HCT116 (cell line): Measurements from ENCODE around the gene DNAJC18. TPM values are rescaled to one million over a fixed set of nuclear protein-coding genes. Genes with fewer than 3 reads are reported as not detected.

Experiments
- ATAC-seq: fragments of 200-7000 bp; cut with Tn5 transposase; 2 replicates; pipeline ENCODE4 v1.9.1; 2020; ENCODE audit warnings: mild to moderate bottlenecking, moderate library complexity
- BruUV-seq: library from RNA; stranded (reverse); fragments of 400-500 nt; replicated peaks from 2 replicates; lab custom pipeline; 2021; lab: Mats Ljungman, UMichigan
- CTCF ChIA-PET: fragments of 300-600 bp; sonication (Branson Sonifier 250); formaldehyde crosslinking; loops from one replicate; lab custom pipeline; 2021; ENCODE audit warnings: antibody characterized with exemption; lab: Charles Lee
- POLR2A ChIA-PET: fragments of 300-600, 350-600 bp; sonication (Branson Sonifier 250); formaldehyde crosslinking; loops from one replicate; lab custom pipeline; 2021; ENCODE audit warnings: antibody characterized with exemption; lab: Charles Lee
- RAD21 ChIA-PET, 2 experiments: fragments of 300-600 bp; sonication (Branson Sonifier 250); formaldehyde crosslinking; loops; one replicate each; lab custom pipeline; 2023; ENCODE audit warnings: low total read pairs in 2 of 2; ENCODE audit not compliant: uncharacterized antibody in 2 of 2, unreplicated experiment in 2 of 2, low non-redundant PET in 1 of 2; lab: Charles Lee
- DNase-seq: peaks from one replicate; pipeline ENCODE4 v3.0.0-alpha.2; 2010; ENCODE audit warnings: low read depth, low spot score
- H2AFZ ChIP-seq: fragments of 200-600 bp; shearing (Covaris generic), sonication (generic); 2 replicates; pipeline ENCODE4 v1.6.1; 2017; ENCODE audit warnings: low read depth, mixed run types, mixed read lengths, antibody characterized with exemption, low read length; ENCODE audit not compliant: poor library complexity, severe bottlenecking
- H3K27ac ChIP-seq: 2 replicates; pipeline ENCODE4 v1.5.1; 2012; ENCODE audit warnings: low read depth, low read length
- H3K27me3 ChIP-seq: fragments of 200-600 bp; sonication (generic); 2 replicates; pipeline ENCODE4 v1.6.1; 2016; ENCODE audit warnings: mixed run types, low read length, mixed read lengths; ENCODE audit not compliant: insufficient read depth
- H3K36me3 ChIP-seq, 2 experiments: fragments of 200-500 bp in 1 of 2; fragments of 200-600 bp in 1 of 2; sonication (Bioruptor generic) in 1 of 2; sonication (generic) in 1 of 2; 2 replicates each; pipeline versions ENCODE4 v1.5.1 to v1.6.1; 2014 to 2016; ENCODE audit warnings: low read length in 2 of 2, inconsistent platforms in 1 of 2, mixed read lengths in 1 of 2, mixed run types in 1 of 2; ENCODE audit not compliant: insufficient read depth in 2 of 2, control insufficient read depth in 1 of 2
- H3K4me1 ChIP-seq, 2 experiments: fragments of 200-600 bp in 1 of 2; sonication (generic) in 1 of 2; 2 replicates each; pipeline versions ENCODE4 v1.5.1 to v1.6.1; 2012 to 2017; ENCODE audit warnings: low read length in 2 of 2, inconsistent platforms in 1 of 2, mild to moderate bottlenecking in 1 of 2, mixed read lengths in 1 of 2, mixed run types in 1 of 2, moderate library complexity in 1 of 2; ENCODE audit not compliant: insufficient read depth in 2 of 2, control insufficient read depth in 1 of 2
- H3K4me2 ChIP-seq: fragments of 200-600 bp; sonication (generic); 2 replicates; pipeline ENCODE4 v1.6.1; 2017; ENCODE audit warnings: mixed run types, low read length, mixed read lengths
- H3K4me3 ChIP-seq, 2 experiments: fragments of 200-600 bp in 1 of 2; sonication (generic) in 1 of 2; replicated peaks in 1 of 2; 2 replicates each; pipeline ENCODE4 v1.5.1; 2011 to 2016; ENCODE audit warnings: low read length in 2 of 2, control low read depth in 1 of 2, low read depth in 1 of 2, mild to moderate bottlenecking in 1 of 2, mixed read lengths in 1 of 2, mixed run types in 1 of 2
- H3K79me2 ChIP-seq: fragments of 200-600 bp; sonication (generic); 2 replicates; pipeline ENCODE4 v1.6.1; 2017; ENCODE audit warnings: mild to moderate bottlenecking, mixed run types, low read length, moderate library complexity, mixed read lengths; ENCODE audit not compliant: insufficient read depth
- H3K9ac ChIP-seq: fragments of 200-600 bp; sonication (generic); 2 replicates; pipeline ENCODE4 v1.6.1; 2016; ENCODE audit warnings: low read length, mixed read lengths
- H3K9me2 ChIP-seq: fragments of 200-600 bp; sonication (generic), shearing (Covaris generic); 2 replicates; pipeline ENCODE4 v1.6.1; 2017; ENCODE audit warnings: mixed run types, mild to moderate bottlenecking, moderate library complexity; ENCODE audit not compliant: insufficient read depth
- H3K9me3 ChIP-seq, 2 experiments: fragments of 200-500 bp in 1 of 2; fragments of 200-600 bp in 1 of 2; sonication (Bioruptor generic) in 1 of 2; sonication (generic) in 1 of 2; 2 replicates each; pipeline ENCODE4 v1.6.1; 2014 to 2017; ENCODE audit warnings: low read length in 2 of 2, mixed read lengths in 2 of 2, inconsistent platforms in 1 of 2, low read depth in 1 of 2, mild to moderate bottlenecking in 1 of 2, mixed run types in 1 of 2, moderate library complexity in 1 of 2; ENCODE audit not compliant: control insufficient read depth in 1 of 2, insufficient read depth in 1 of 2
- H4K20me1 ChIP-seq: fragments of 200-600 bp; sonication (generic), shearing (Covaris generic); 2 replicates; pipeline ENCODE4 v1.6.1; 2017; ENCODE audit warnings: mixed run types, mild to moderate bottlenecking, moderate library complexity; ENCODE audit not compliant: insufficient read depth
- ATF3 ChIP-seq: IDR thresholded peaks from 2 replicates; pipeline ENCODE4 v1.6.1; 2012
- CBX3 ChIP-seq: IDR thresholded peaks from 2 replicates; pipeline ENCODE4 v1.6.1; 2012; ENCODE audit warnings: low read depth
- EGR1 ChIP-seq: IDR thresholded peaks from 2 replicates; pipeline ENCODE4 v1.6.1; 2012; ENCODE audit warnings: low read depth
- EZH2 ChIP-seq: fragments of 200-600 bp; sonication (generic); IDR thresholded peaks from 2 replicates; pipeline ENCODE4 v1.6.1; 2017; ENCODE audit warnings: antibody characterized with exemption, mixed run types
- EZH2phosphoT487 ChIP-seq: fragments of 200-600 bp; IDR thresholded peaks from 2 replicates; pipeline ENCODE4 v1.6.1; 2018; ENCODE audit warnings: antibody characterized with exemption, borderline replicate concordance
- FOSL1 ChIP-seq: IDR thresholded peaks from 2 replicates; pipeline ENCODE4 v1.6.1; 2012; ENCODE audit warnings: low read depth
- JUND ChIP-seq: IDR thresholded peaks from 2 replicates; pipeline ENCODE4 v1.6.1; 2012
- MAX ChIP-seq: IDR thresholded peaks from 2 replicates; pipeline ENCODE4 v1.6.1; 2012
- POLR2A ChIP-seq: IDR thresholded peaks from 2 replicates; pipeline ENCODE4 v1.7.0; 2011; ENCODE audit warnings: borderline replicate concordance; ENCODE audit not compliant: insufficient read depth, insufficient read length; ENCODE audit errors: extremely low read depth
- RAD21 ChIP-seq: IDR thresholded peaks from 2 replicates; pipeline ENCODE4 v1.6.1; 2012; ENCODE audit warnings: low read depth, mild to moderate bottlenecking
- REST ChIP-seq: IDR thresholded peaks from 2 replicates; pipeline ENCODE4 v1.6.1; 2012; ENCODE audit warnings: low read depth
- SIN3A ChIP-seq: IDR thresholded peaks from 2 replicates; pipeline ENCODE4 v1.6.1; 2012; ENCODE audit warnings: low read depth
- SP1 ChIP-seq: IDR thresholded peaks from 2 replicates; pipeline ENCODE4 v1.6.1; 2012; ENCODE audit warnings: low read depth
- SRF ChIP-seq: IDR thresholded peaks from 2 replicates; pipeline ENCODE4 v1.6.1; 2012; ENCODE audit warnings: low read depth
- TCF7L2 ChIP-seq: IDR thresholded peaks from 2 replicates; pipeline ENCODE4 v1.7.0; 2011; ENCODE audit warnings: borderline replicate concordance, inconsistent platforms; ENCODE audit not compliant: insufficient read depth, insufficient read length; ENCODE audit errors: extremely low read depth
- YY1 ChIP-seq: IDR thresholded peaks from 2 replicates; pipeline ENCODE4 v1.6.1; 2011; ENCODE audit warnings: low read length, low read depth, moderate library complexity, mild to moderate bottlenecking; ENCODE audit not compliant: insufficient replicate concordance; ENCODE audit errors: extremely low read depth
- ZBTB33 ChIP-seq: IDR thresholded peaks from 2 replicates; pipeline ENCODE4 v1.6.1; 2011; ENCODE audit warnings: mild to moderate bottlenecking, low read length, moderate library complexity; ENCODE audit not compliant: insufficient replicate concordance; ENCODE audit errors: extremely low read depth
- ZFX ChIP-seq: fragments of 450-650 bp; IDR thresholded peaks from 2 replicates; pipeline ENCODE4 v1.6.1; 2017
- intact Hi-C: fragments of 100-400 bp; cut with micrococcal nuclease; formaldehyde crosslinking; loops from 2 replicates; pipeline ENCODE4 v1.10.0; 2022
- total RNA-seq: library from RNA; stranded (reverse); gene quantifications from one replicate; pipeline ENCODE4 v1.2.1, GENCODE V29; 2021; ENCODE audit not compliant: unreplicated experiment

The DNAJC18 gene
- total RNA-seq, 1 experiment from 2014 or later: 5.7 TPM

GRCh38 chr5:139386050-139386438, 53.3 kb downstream of the DNAJC18 start:
- Histone ChIP-seq H3K79me2 (no peaks in the 10 kb centered on the region), H3K27me3 (no peaks in the 10 kb centered on the region), H3K4me2 (no peak overlapping the region), H3K9me3 (no peaks in the 10 kb centered on the region), H3K9me2 (no peaks in the 10 kb centered on the region), H2AFZ (no peak overlapping the region), H4K20me1 (no peaks in the 10 kb centered on the region), H3K27ac (no peak overlapping the region), H3K4me1 (peaks cover 13 to 16% of the 10 kb centered on the region in 2 experiments; a peak in 3 of 4 replicates), H3K9ac (no peak overlapping the region), H3K4me3 (no peak overlapping the region), H3K36me3 (no peaks in the 10 kb centered on the region)
- no peak for DNase-seq
- CTCF ChIA-PET: no interaction called here
- TF ChIP-seq EGR1 (no peak), JUND (no peak), EZH2 (no peak), RAD21 (no peak), MAX (no peak), POLR2A (no peak), SP1 (no peak), SIN3A (no peak), REST (no peak), ZFX (no peak), FOSL1 (no peak), SRF (no peak), CBX3 (no peak), ATF3 (no peak), TCF7L2 (no peak), EZH2phosphoT487 (no peak), ZBTB33 (no peak), YY1 (no peak)
- POLR2A ChIA-PET: no interaction called here
- intact Hi-C loops: no loop called here
- BruUV-seq: no TSS peak
- ATAC-seq: no peak
- RAD21 ChIA-PET: no interaction called here
